Duodenal mucosa (tissue), 2 donors: ENCODE data around the gene PIK3R2.

Experiments
- H3K27ac ChIP-seq: one replicate; pipeline ENCODE4 v1.7.0; 2013; ENCODE audit warnings: low read depth, low read length
- H3K27me3 ChIP-seq, 2 donors: one replicate each; pipeline ENCODE4 v1.7.0; 2013; ENCODE audit warnings: low read length in 2 of 2, control low read depth in 1 of 2; ENCODE audit not compliant: insufficient read depth in 2 of 2, control insufficient read depth in 1 of 2
- H3K36me3 ChIP-seq, 2 donors: one replicate each; pipeline ENCODE4 v1.7.0; 2013; ENCODE audit warnings: low read length in 2 of 2, control low read depth in 1 of 2; ENCODE audit not compliant: insufficient read depth in 2 of 2, control insufficient read depth in 1 of 2
- H3K4me1 ChIP-seq, 2 donors: one replicate each; pipeline ENCODE4 v1.7.0; 2013; ENCODE audit warnings: low read length in 2 of 2, control low read depth in 1 of 2; ENCODE audit not compliant: insufficient read depth in 2 of 2, control insufficient read depth in 1 of 2
- H3K4me3 ChIP-seq, 2 donors: one replicate each; pipeline ENCODE4 v1.7.0; 2013; ENCODE audit warnings: low read length in 2 of 2, low read depth in 1 of 2
- H3K9ac ChIP-seq, 2 donors: one replicate each; pipeline ENCODE4 v1.7.0; 2013; ENCODE audit warnings: low read length in 2 of 2, low read depth in 1 of 2
- H3K9me3 ChIP-seq, 2 donors: one replicate each; pipeline ENCODE4 v1.7.0; 2013; ENCODE audit warnings: low read length in 2 of 2, control low read depth in 1 of 2; ENCODE audit not compliant: control insufficient read depth in 1 of 2

PIK3R2 gene

DNA sequence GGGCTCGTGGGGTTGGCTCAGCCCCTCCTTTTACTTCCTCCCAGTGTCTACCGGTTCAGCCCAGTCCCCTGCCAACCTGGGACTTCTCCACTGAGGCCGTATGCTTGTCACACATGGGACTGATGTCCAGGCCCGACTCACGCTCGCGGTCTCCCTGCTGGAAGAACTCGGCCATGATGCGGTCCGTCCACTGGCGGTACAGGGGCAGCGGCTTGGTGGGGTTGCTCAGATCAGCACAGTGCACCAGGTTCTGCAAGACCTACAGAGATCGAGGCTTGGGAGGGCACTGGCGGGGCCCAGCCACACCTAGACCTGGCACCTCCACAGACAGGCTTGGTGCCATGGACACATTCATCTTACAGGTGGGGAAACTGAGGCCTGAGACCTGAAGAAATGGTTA lies 58.7 kb downstream of the PIK3R2 start:
- H3K36me3 ChIP-seq, result no peaks in the 10 kb centered on the region
- no peak overlapping the region for H3K4me3 ChIP-seq
- no peaks in the 10 kb centered on the region for H3K9me3 ChIP-seq
- no peaks in the 10 kb centered on the region for H3K27me3 ChIP-seq
- H3K27ac ChIP-seq, result no peak overlapping the region
- H3K4me1 ChIP-seq, result no peaks in the 10 kb centered on the region
- no peak overlapping the region for H3K9ac ChIP-seq

DNA sequence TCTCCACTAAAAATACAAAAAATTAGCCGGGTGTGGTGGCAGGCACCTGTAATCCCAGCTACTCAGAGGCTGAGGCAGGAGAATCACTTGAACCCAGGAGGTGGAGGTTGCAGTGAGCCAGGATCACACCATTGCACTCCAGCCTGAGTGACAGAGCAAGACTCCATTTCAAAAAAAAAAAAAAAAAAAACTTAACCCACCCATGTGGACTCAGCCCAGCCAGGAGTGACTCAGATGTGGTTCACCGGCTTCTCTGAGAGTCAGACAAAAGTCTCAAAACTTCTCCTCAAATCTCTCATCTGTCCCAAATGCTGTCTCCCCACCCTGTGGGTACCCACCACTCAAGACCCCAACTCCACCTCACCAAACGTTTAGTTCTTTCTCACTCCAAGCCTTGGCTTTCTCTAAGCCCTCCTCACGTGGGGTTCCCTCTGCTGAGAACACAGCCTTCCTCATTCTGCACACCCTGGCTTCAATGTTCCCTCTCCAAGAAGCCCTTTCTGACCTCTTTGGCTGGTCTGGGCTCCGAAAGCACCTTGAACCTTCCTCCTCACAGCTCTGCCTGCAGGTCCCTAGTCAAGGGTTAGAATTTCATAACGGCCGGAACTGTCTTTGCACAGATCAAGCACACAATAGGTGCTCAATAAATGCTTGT lies 61.9 kb downstream of the PIK3R2 start:
- Histone ChIP-seq H3K27me3 (no peaks in the 10 kb centered on the region), H3K9ac (no peak overlapping the region), H3K36me3 (no peaks in the 10 kb centered on the region)

DNA sequence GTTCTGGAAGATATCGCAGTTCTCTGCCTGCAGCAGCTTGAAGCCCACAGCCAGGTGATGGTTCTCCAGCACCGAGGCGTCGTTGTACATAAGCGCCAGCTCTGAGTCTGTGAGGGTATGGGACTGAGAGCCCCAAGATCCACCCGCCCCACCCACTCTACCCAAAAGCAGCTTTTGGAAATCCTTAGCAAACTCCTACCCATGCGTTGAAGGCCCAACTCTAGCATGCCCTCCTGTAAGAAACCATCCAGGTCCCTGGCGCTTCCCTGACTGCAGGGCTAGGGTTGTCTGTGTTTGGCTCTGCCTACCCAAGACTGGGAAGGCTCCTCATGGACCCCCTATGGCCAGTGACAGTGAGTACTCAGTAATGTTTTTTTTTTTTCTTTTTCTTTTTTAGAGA lies 63.8 kb downstream of the PIK3R2 start:
- H3K27ac ChIP-seq, result no peak overlapping the region
- no peaks in the 10 kb centered on the region for H3K36me3 ChIP-seq

More for the DNA sequence above, 61.9 kb downstream of the PIK3R2 start:
- Histone ChIP-seq H3K4me1 (no peaks in the 10 kb centered on the region), H3K4me3 (no peak overlapping the region), H3K27ac (no peak overlapping the region), H3K9me3 (no peaks in the 10 kb centered on the region)

DNA sequence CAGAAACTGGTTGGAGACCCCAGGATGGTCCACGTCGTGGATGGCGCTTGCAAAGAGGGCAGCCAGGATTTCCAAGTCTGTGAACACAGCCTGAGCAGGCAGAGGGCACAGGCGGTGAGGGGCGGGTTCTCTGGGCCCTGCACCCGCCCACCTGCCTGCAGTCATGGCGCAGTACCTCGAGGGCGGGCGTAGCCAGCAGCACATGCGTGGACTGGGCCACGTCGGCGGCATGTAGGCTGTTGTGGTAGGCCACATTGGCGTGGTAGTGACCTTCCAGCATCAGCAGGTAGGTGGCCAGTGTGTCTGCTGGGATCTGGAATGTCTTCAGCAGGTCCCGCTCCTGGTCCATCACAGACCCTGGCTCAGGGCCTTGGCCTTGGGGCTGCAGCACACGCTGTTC lies 65.2 kb downstream of the PIK3R2 start:
- H3K9me3 ChIP-seq, result no peaks in the 10 kb centered on the region
- no peak overlapping the region for H3K4me3 ChIP-seq
- H3K27me3 ChIP-seq, result peaks cover 5 to 6% of the 10 kb centered on the region in 2 donors
- H3K9ac ChIP-seq, result no peak overlapping the region
- H3K4me1 ChIP-seq, result no peaks in the 10 kb centered on the region
- H3K36me3 ChIP-seq, result no peaks in the 10 kb centered on the region
- H3K27ac ChIP-seq, result no peak overlapping the region

More for the DNA sequence above, 63.8 kb downstream of the PIK3R2 start:
- no peak overlapping the region for H3K9ac ChIP-seq
- no peaks in the 10 kb centered on the region for H3K9me3 ChIP-seq
- H3K27me3 ChIP-seq, result peaks cover 5 to 6% of the 10 kb centered on the region in 2 donors
- H3K4me3 ChIP-seq, result no peak overlapping the region
- no peaks in the 10 kb centered on the region for H3K4me1 ChIP-seq

DNA sequence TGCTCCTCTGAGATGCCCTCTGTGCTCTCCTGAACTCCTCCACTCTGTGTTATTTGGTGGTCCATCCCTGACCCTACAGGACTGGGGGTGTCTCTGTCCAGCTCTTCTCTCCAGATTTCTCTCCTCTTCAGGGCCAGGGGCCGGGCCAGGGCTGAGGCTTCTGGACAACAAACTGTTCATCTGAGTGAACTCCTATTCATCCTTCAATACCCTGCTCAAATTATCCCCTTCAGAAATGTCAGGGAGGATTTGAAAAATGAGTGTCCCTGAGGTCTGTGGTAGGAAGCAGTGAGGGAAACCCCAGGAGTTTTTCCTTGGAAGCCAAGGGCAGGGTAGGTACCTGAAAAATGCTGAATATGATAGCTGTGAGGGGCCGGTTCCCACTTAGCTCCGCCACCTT lies 65.6 kb downstream of the PIK3R2 start:
- Histone ChIP-seq H3K9ac (no peak overlapping the region), H3K4me3 (no peak overlapping the region), H3K9me3 (no peaks in the 10 kb centered on the region), H3K36me3 (no peaks in the 10 kb centered on the region), H3K27ac (no peak overlapping the region), H3K4me1 (no peaks in the 10 kb centered on the region), H3K27me3 (peaks cover 5 to 6% of the 10 kb centered on the region in 2 donors)
